CD4-positive, CD25-positive, alpha-beta regulatory T cell (primary cell): ENCODE results near the gene PHOSPHO1. TPM values are rescaled to one million over a fixed set of nuclear protein-coding genes. Genes with fewer than 3 reads are reported as not detected.

Experiments used
- ATAC-seq, 2 donors: fragments of 150-1000 bp; cut with Tn5 transposase; one replicate each; pipeline ENCODE4 v1.10.0; 2021; ENCODE audit warnings: low read depth in 2 of 2, moderate number of reproducible peaks in 2 of 2, moderate library complexity in 1 of 2
- DNase-seq, 3 donors: peaks; one replicate each; pipeline versions ENCODE4 v3.0.0 to v3.0.0-alpha.2; 2012 to 2022; ENCODE audit warnings: mixed read lengths in 1 of 3
- H3K27ac ChIP-seq: one replicate; pipeline ENCODE4 v1.7.0; 2013; ENCODE audit warnings: mild to moderate bottlenecking, low read length; ENCODE audit not compliant: insufficient read depth, poor library complexity, severe bottlenecking
- H3K27me3 ChIP-seq: one replicate; pipeline ENCODE4 v1.7.0; 2013; ENCODE audit warnings: low read length; ENCODE audit not compliant: control insufficient read depth, insufficient read depth
- H3K36me3 ChIP-seq: one replicate; pipeline ENCODE4 v1.7.0; 2013; ENCODE audit warnings: mild to moderate bottlenecking, low read length, moderate library complexity; ENCODE audit not compliant: control insufficient read depth, insufficient read depth
- H3K4me1 ChIP-seq: 2 replicates; pipeline ENCODE4 v1.7.0; 2013; ENCODE audit warnings: mild to moderate bottlenecking, low read length; ENCODE audit not compliant: insufficient read depth, control insufficient read depth, poor library complexity, severe bottlenecking
- H3K4me3 ChIP-seq: one replicate; pipeline ENCODE4 v1.7.0; 2013; ENCODE audit warnings: low read depth, mild to moderate bottlenecking, low read length, moderate library complexity
- H3K9me3 ChIP-seq, 2 experiments: 1 replicate in 1 of 2; 2 replicates in 1 of 2; pipeline ENCODE4 v1.7.0; 2013; ENCODE audit warnings: low read length in 2 of 2, mild to moderate bottlenecking in 1 of 2, moderate library complexity in 1 of 2; ENCODE audit not compliant: control insufficient read depth in 2 of 2
- H3K27ac Mint-ChIP-seq, 3 donors: one replicate each; pipeline ENCODE4 v1.8.0; 2020 to 2022; ENCODE audit warnings: mild to moderate bottlenecking in 3 of 3, mixed read lengths in 3 of 3, moderate library complexity in 2 of 3
- H3K27me3 Mint-ChIP-seq: one replicate; pipeline ENCODE4 v1.8.0; 2022; ENCODE audit warnings: mild to moderate bottlenecking, mixed read lengths
- H3K36me3 Mint-ChIP-seq: one replicate; pipeline ENCODE4 v1.8.0; 2020; ENCODE audit warnings: mixed read lengths
- H3K4me1 Mint-ChIP-seq, 4 donors: one replicate each; pipeline ENCODE4 v1.8.0; 2020 to 2022; ENCODE audit warnings: mixed read lengths in 4 of 4, mild to moderate bottlenecking in 1 of 4
- H3K4me3 Mint-ChIP-seq, 4 donors: one replicate each; pipeline ENCODE4 v1.8.0; 2020 to 2022; ENCODE audit warnings: mild to moderate bottlenecking in 4 of 4, mixed read lengths in 4 of 4, moderate library complexity in 3 of 4
- H3K9me3 Mint-ChIP-seq, 7 donors: one replicate each; pipeline ENCODE4 v1.8.0; 2020 to 2022; ENCODE audit warnings: mixed read lengths in 7 of 7, mild to moderate bottlenecking in 3 of 7, moderate library complexity in 2 of 7
- polyA plus RNA-seq, 4 donors: library from polyadenylated mRNA; unstranded; fragments of 300-500 nt; fragmentation: Illumina TruSeq; gene quantifications; one replicate each; pipeline ENCODE4 v1.2.3, GENCODE V29; 2021
- total RNA-seq: library from RNA; stranded (reverse); gene quantifications from one replicate; pipeline ENCODE4 v1.2.3, GENCODE V29; 2022

Gene PHOSPHO1
- total and polyA plus RNA-seq, 5 donors from 2014 or later, result 0.11 to 0.24 (median 0.15) TPM; not detected in 2

DNA sequence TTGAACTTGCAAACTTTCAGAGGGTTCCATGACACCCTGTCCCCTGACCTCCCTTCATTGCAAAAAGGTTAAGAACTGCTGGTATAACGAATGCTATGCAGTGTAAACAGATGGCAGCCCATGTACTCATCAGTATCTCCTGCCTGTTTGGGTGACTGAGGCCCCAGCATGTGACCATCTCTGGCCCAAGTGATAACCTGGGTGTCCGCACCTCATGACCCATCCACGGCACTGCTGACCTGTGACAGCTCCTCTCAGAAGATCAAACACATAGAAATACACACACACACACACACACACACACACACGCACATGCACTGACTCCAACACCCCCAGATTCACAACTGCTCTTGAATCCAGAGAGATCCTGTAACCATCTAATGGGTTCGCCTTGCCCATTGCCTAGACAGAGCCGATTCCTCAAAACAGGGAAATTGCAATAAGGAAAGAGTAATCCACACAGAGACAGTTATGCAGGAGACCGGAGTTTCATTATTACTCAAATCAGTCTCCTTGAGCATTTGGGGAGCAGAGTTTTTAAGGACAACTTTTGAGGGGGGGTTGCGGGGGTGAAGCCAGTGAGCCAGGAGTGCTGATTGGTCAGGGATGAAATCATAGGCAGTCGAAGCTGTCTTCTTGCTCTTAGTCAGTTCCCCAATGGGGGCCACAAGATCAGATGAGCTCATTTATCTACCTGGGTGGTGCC is 11.3 kb upstream of the PHOSPHO1 start:
- H3K27me3 ChIP-seq, result no peaks in the 10 kb centered on the region
- ATAC-seq (no peak), DNase-seq (no peak)
- no peaks in the 10 kb centered on the region for H3K4me1 ChIP-seq
- Mint-ChIP-seq H3K36me3 (no peaks in the 10 kb centered on the region), H3K4me3 (no peak overlapping the region), H3K27me3 (peaks cover 6% of the 10 kb centered on the region), H3K27ac (no peak overlapping the region), H3K4me1 (no peaks in the 10 kb centered on the region), H3K9me3 (peaks cover 0 to 3% (median 0%) of the 10 kb centered on the region in 7 donors)
- H3K27ac ChIP-seq, result no peak overlapping the region
- no peaks in the 10 kb centered on the region for H3K36me3 ChIP-seq
- H3K4me3 ChIP-seq, result no peak overlapping the region
- no peaks in the 10 kb centered on the region for H3K9me3 ChIP-seq

DNA sequence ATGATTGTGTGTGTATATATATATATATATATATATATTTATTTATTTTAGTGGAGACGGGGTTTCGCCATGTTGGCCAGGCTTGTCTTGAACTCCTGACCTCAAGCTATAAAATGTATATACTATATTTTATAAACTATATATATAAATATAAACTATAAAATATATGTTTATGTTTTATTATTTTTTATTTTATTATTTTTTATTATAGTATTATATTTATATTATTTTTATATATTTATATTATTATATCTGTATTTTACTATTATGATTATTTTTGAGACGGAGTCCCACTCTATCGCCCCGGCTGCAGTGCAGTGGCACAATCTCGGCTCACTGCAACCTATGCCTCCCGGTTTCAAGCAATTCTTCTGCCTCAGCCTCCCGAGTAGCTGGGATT is 10.5 kb upstream of the PHOSPHO1 start:
- no peak for ATAC-seq
- Histone ChIP-seq H3K27me3 (no peaks in the 10 kb centered on the region), H3K27ac (no peak overlapping the region), H3K36me3 (no peaks in the 10 kb centered on the region), H3K9me3 (no peaks in the 10 kb centered on the region), H3K4me3 (no peak overlapping the region), H3K4me1 (no peaks in the 10 kb centered on the region)
- Mint-ChIP-seq H3K4me3 (no peak overlapping the region), H3K4me1 (no peaks in the 10 kb centered on the region), H3K27me3 (peaks cover 6% of the 10 kb centered on the region), H3K27ac (no peak overlapping the region), H3K9me3 (peaks cover 0 to 3% (median 0%) of the 10 kb centered on the region in 7 donors), H3K36me3 (no peaks in the 10 kb centered on the region)
- DNase-seq, result no peak

DNA sequence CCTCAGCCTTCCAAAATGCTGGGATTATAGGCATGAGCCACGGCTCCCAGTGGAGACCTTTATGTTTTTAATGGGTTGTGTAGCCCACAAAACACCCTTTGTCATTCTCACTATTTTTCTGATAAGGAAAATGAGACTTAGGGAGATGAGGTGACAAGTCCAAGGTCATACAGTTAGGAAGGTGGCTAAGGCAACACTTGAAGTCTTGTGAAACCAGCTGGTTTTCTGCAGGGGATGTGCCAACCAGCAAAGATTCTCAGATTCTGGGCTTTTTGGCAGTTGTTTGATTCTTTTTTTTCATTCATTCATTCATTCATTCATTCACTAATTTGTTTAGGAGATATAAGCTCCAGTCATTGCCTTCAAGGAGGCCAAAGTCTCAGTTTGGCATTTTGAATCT is 10.0 kb upstream of the PHOSPHO1 start:
- Histone ChIP-seq H3K27ac (no peak overlapping the region), H3K36me3 (no peaks in the 10 kb centered on the region), H3K9me3 (no peaks in the 10 kb centered on the region), H3K27me3 (no peaks in the 10 kb centered on the region), H3K4me1 (no peaks in the 10 kb centered on the region), H3K4me3 (no peak overlapping the region)
- Mint-ChIP-seq H3K27me3 (peaks cover 9% of the 10 kb centered on the region), H3K4me3 (no peak overlapping the region), H3K9me3 (peaks cover 0 to 3% (median 0%) of the 10 kb centered on the region in 7 donors), H3K4me1 (no peaks in the 10 kb centered on the region), H3K36me3 (no peaks in the 10 kb centered on the region), H3K27ac (no peak overlapping the region)
- no peak for DNase-seq
- no peak for ATAC-seq

DNA sequence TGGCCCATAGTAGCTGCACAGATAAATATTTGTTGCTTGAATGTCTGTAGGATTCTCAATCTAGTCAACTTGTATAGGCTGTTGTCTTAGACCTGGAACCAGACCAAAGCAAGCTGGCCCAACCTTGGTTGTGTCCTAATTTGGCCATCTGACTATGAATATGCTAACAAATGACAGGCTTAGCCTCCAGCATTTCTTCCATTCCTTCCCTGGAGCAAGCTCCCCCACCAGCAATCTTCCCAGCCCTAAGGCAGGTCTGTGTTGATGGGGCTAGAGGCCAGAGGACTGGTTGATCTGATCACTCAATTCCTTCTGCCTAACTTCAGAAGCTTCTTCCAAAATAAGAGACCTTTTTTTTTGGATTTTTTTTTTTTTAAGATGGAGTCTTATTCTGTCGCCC is 9.4 kb upstream of the PHOSPHO1 start:
- Mint-ChIP-seq H3K27ac (no peak overlapping the region), H3K4me1 (no peaks in the 10 kb centered on the region), H3K9me3 (peaks cover 0 to 3% (median 0%) of the 10 kb centered on the region in 7 donors), H3K4me3 (no peak overlapping the region), H3K36me3 (no peaks in the 10 kb centered on the region), H3K27me3 (peaks cover 10% of the 10 kb centered on the region)
- H3K36me3 ChIP-seq, result no peaks in the 10 kb centered on the region
- DNase-seq, result no peak
- ATAC-seq, result no peak
- H3K4me3 ChIP-seq, result no peak overlapping the region
- H3K27ac ChIP-seq, result no peak overlapping the region
- H3K9me3 ChIP-seq, result no peaks in the 10 kb centered on the region
- no peaks in the 10 kb centered on the region for H3K4me1 ChIP-seq
- H3K27me3 ChIP-seq, result no peaks in the 10 kb centered on the region

DNA sequence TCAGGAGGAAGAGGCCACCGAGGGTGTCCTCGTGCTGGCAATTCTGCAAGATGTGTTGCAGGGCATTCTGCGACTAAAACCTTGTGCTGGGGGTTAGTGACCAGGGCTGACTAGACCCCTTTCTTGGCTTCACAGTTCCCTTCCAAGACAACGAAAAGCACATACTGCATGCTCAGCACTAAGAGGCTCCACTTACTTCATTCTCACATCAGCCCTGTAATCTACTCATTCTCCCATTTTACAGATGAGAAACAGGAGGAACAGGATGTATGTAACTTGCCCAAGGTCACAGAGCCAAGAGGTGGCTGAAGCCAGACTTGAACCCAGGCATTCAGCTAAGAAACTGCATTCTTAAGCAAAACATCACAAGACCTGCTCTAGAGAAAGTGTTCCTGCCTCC is 5.3 kb upstream of the PHOSPHO1 start:
- Mint-ChIP-seq H3K27me3 (peaks cover 43% of the 10 kb centered on the region), H3K27ac (peak overlapping the region in 1 of 3 donors; percentile 8), H3K36me3 (no peaks in the 10 kb centered on the region), H3K4me3 (peak overlapping the region in 1 of 4 donors; percentile 28), H3K9me3 (peaks cover 0 to 1% (median 0%) of the 10 kb centered on the region in 7 donors), H3K4me1 (peaks cover 0 to 9% (median 5%) of the 10 kb centered on the region in 4 donors)
- H3K36me3 ChIP-seq, result no peaks in the 10 kb centered on the region
- H3K27ac ChIP-seq, result no peak overlapping the region
- H3K4me1 ChIP-seq, result peaks cover 7% of the 10 kb centered on the region
- peaks cover 10% of the 10 kb centered on the region for H3K27me3 ChIP-seq
- ATAC-seq (no peak), DNase-seq (no peak)
- no peaks in the 10 kb centered on the region for H3K9me3 ChIP-seq
- no peak overlapping the region for H3K4me3 ChIP-seq

GRCh38 chr17:49234509-49235080 is 4.0 kb upstream of the PHOSPHO1 start:
- no peak overlapping the region for H3K27ac Mint-ChIP-seq

DNA sequence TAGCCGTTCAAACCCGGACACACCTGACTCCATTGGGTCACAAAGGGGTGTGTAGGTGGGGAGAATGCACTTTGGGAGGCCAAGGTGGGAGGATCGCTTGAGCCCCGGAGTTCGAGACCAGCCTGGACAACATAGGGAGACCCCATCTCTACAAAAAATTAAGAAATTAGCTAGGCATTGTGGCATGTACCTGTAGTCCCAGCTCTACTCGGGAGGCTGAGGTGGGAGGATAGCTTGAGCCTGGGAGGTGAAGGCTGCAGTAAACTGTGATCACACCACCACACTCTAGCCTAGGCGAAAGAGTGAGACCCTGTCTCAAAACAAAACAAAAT is 942 bp upstream of the PHOSPHO1 start:
- Mint-ChIP-seq H3K4me3 (peak overlapping the region; percentile 82 to 89 (median 86)), H3K27me3 (peaks cover 69% of the 10 kb centered on the region), H3K9me3 (peaks cover 0 to 1% (median 0%) of the 10 kb centered on the region in 7 donors), H3K4me1 (peaks cover 0 to 24% (median 10%) of the 10 kb centered on the region in 4 donors), H3K36me3 (no peaks in the 10 kb centered on the region), H3K27ac (no peak overlapping the region)
- H3K36me3 ChIP-seq, result no peaks in the 10 kb centered on the region
- H3K4me3 ChIP-seq, result peak overlapping the region; percentile 74
- H3K9me3 ChIP-seq, result no peaks in the 10 kb centered on the region
- ATAC-seq, result no peak
- no peak overlapping the region for H3K27ac ChIP-seq
- DNase-seq, result no peak
- peaks cover 22% of the 10 kb centered on the region for H3K4me1 ChIP-seq
- peaks cover 17% of the 10 kb centered on the region for H3K27me3 ChIP-seq

More at GRCh38 chr17:49234509-49235080, 4.0 kb upstream of the PHOSPHO1 start:
- peaks cover 18% of the 10 kb centered on the region for H3K4me1 ChIP-seq
- DNase-seq (no peak), ATAC-seq (no peak)
- no peaks in the 10 kb centered on the region for H3K9me3 ChIP-seq
- H3K27ac ChIP-seq, result no peak overlapping the region
- H3K36me3 ChIP-seq, result no peaks in the 10 kb centered on the region
- H3K4me3 ChIP-seq, result no peak overlapping the region
- H3K27me3 ChIP-seq, result peaks cover 10% of the 10 kb centered on the region
- Mint-ChIP-seq H3K4me3 (no peak overlapping the region), H3K27me3 (peaks cover 53% of the 10 kb centered on the region), H3K9me3 (peaks cover 0 to 1% (median 0%) of the 10 kb centered on the region in 7 donors), H3K36me3 (no peaks in the 10 kb centered on the region), H3K4me1 (peaks cover 0 to 14% (median 5%) of the 10 kb centered on the region in 4 donors)
